ENCODE results near the gene IFNL1. TPM values are rescaled to one million over a fixed set of nuclear protein-coding genes. Genes with fewer than 3 reads are reported as not detected.

Gene IFNL1
- total and polyA plus RNA-seq, 9 of the 15 experiments (the other 6 are each of a cell fraction or from before 2014, with no cell fraction given) = not detected

- no peak for TF ChIP-seq GTF3C2 (IDR thresholded peaks at IDR 0.05; ENCODE audit: borderline replicate concordance, extremely low read depth, insufficient read length)
- 0 out of 2 replicates have a peak, but pooled peaks have one; percentile 19 for TF ChIP-seq TEAD2 (tag; IDR thresholded peaks at IDR 0.05)
Measured at GRCh38 chr19:39347332-39348164, 51.3 kb downstream of the IFNL1 start (continued).

Small RNA genes within 50 kb of the gene (small RNA-seq; reads per million reads assigned to genes)
- gene AC011445.2 = 0.51 reads per million, percentile 24 among the genes with 10 or more reads in this experiment

Other genes with a start within 250 kb of the IFNL1 start
Only the 7 nearest of the 21 such genes appear.
- not detected in 2 replicates for gene SYCN, start 92.1 kb upstream of the IFNL1 start, total RNA-seq (2014; rRNA removed)
- not detected in 2 replicates for gene SYCN, start 92.1 kb upstream of the IFNL1 start, total RNA-seq (2014; rRNA removed; fragmentation: Illumina TruSeq; extraction: Trizol)
- not detected in 2 replicates for gene SYCN, start 92.1 kb upstream of the IFNL1 start, total RNA-seq (2015; rRNA removed; fragmentation: Illumina TruSeq; extraction: Trizol)
- 0.36 TPM in 1 of 2 replicates, not detected in the other for gene SYCN, start 92.1 kb upstream of the IFNL1 start, total RNA-seq (2021)
- gene SYCN, start 92.1 kb upstream of the IFNL1 start, polyA plus RNA-seq (2011; rRNA removed) = not detected in 2 replicates
- not detected in 2 replicates for gene SYCN, start 92.1 kb upstream of the IFNL1 start, polyA plus RNA-seq (2014; fragmentation: Illumina TruSeq; extraction: Trizol)
- not detected for gene SYCN, start 92.1 kb upstream of the IFNL1 start, polyA plus RNA-seq (2014; fragmentation: Nextera tagmentation; extraction: Ambion mirVana)
- gene SYCN, start 92.1 kb upstream of the IFNL1 start, polyA plus RNA-seq (2014; rRNA removed) = not detected in 2 replicates
- not detected in 2 replicates for gene IFNL3, start 51.4 kb upstream of the IFNL1 start, total RNA-seq (2014; rRNA removed)
- not detected in 2 replicates for gene IFNL3, start 51.4 kb upstream of the IFNL1 start, total RNA-seq (2014; rRNA removed; fragmentation: Illumina TruSeq; extraction: Trizol)
- not detected in 2 replicates for gene IFNL3, start 51.4 kb upstream of the IFNL1 start, total RNA-seq (2015; rRNA removed; fragmentation: Illumina TruSeq; extraction: Trizol)
- not detected in 2 replicates for gene IFNL3, start 51.4 kb upstream of the IFNL1 start, total RNA-seq (2021)
- not detected in 2 replicates for gene IFNL3, start 51.4 kb upstream of the IFNL1 start, polyA plus RNA-seq (2011; rRNA removed)
- not detected in 2 replicates for gene IFNL3, start 51.4 kb upstream of the IFNL1 start, polyA plus RNA-seq (2014; fragmentation: Illumina TruSeq; extraction: Trizol)
- gene IFNL3, start 51.4 kb upstream of the IFNL1 start, polyA plus RNA-seq (2014; fragmentation: Nextera tagmentation; extraction: Ambion mirVana) = not detected
- gene IFNL3, start 51.4 kb upstream of the IFNL1 start, polyA plus RNA-seq (2014; rRNA removed) = not detected in 2 replicates
- not detected in 2 replicates for gene IFNL4, start 47.6 kb upstream of the IFNL1 start, total RNA-seq (2014; rRNA removed)
- not detected in 2 replicates for gene IFNL4, start 47.6 kb upstream of the IFNL1 start, total RNA-seq (2014; rRNA removed; fragmentation: Illumina TruSeq; extraction: Trizol)
- not detected in 2 replicates for gene IFNL4, start 47.6 kb upstream of the IFNL1 start, total RNA-seq (2015; rRNA removed; fragmentation: Illumina TruSeq; extraction: Trizol)
- gene IFNL4, start 47.6 kb upstream of the IFNL1 start, total RNA-seq (2021) = not detected in 2 replicates
- not detected in 2 replicates for gene IFNL4, start 47.6 kb upstream of the IFNL1 start, polyA plus RNA-seq (2011; rRNA removed)
- gene IFNL4, start 47.6 kb upstream of the IFNL1 start, polyA plus RNA-seq (2014; fragmentation: Illumina TruSeq; extraction: Trizol) = not detected in 2 replicates
- not detected for gene IFNL4, start 47.6 kb upstream of the IFNL1 start, polyA plus RNA-seq (2014; fragmentation: Nextera tagmentation; extraction: Ambion mirVana)
- not detected in 2 replicates for gene IFNL4, start 47.6 kb upstream of the IFNL1 start, polyA plus RNA-seq (2014; rRNA removed)
- not detected in 2 replicates for gene IFNL2, start 28.0 kb upstream of the IFNL1 start, total RNA-seq (2014; rRNA removed)
- not detected in 2 replicates for gene IFNL2, start 28.0 kb upstream of the IFNL1 start, total RNA-seq (2014; rRNA removed; fragmentation: Illumina TruSeq; extraction: Trizol)
- not detected in 2 replicates for gene IFNL2, start 28.0 kb upstream of the IFNL1 start, total RNA-seq (2015; rRNA removed; fragmentation: Illumina TruSeq; extraction: Trizol)
- not detected in 2 replicates for gene IFNL2, start 28.0 kb upstream of the IFNL1 start, total RNA-seq (2021)
- gene IFNL2, start 28.0 kb upstream of the IFNL1 start, polyA plus RNA-seq (2011; rRNA removed) = not detected in 2 replicates
- not detected in 2 replicates for gene IFNL2, start 28.0 kb upstream of the IFNL1 start, polyA plus RNA-seq (2014; fragmentation: Illumina TruSeq; extraction: Trizol)
- not detected for gene IFNL2, start 28.0 kb upstream of the IFNL1 start, polyA plus RNA-seq (2014; fragmentation: Nextera tagmentation; extraction: Ambion mirVana)
- not detected in 2 replicates for gene IFNL2, start 28.0 kb upstream of the IFNL1 start, polyA plus RNA-seq (2014; rRNA removed)
- gene LRFN1, start 24.5 kb downstream of the IFNL1 start, total RNA-seq (2014; rRNA removed) = 3.8 and 5.0 TPM in 2 replicates
- 0.44 and 0.45 TPM in 2 replicates for gene LRFN1, start 24.5 kb downstream of the IFNL1 start, total RNA-seq (2014; rRNA removed; fragmentation: Illumina TruSeq; extraction: Trizol)
- 1.1 and 1.3 TPM in 2 replicates for gene LRFN1, start 24.5 kb downstream of the IFNL1 start, total RNA-seq (2015; rRNA removed; fragmentation: Illumina TruSeq; extraction: Trizol)
- gene LRFN1, start 24.5 kb downstream of the IFNL1 start, total RNA-seq (2021) = 10.6 and 10.7 TPM in 2 replicates
- 0.52 and 1.0 TPM in 2 replicates for gene LRFN1, start 24.5 kb downstream of the IFNL1 start, polyA plus RNA-seq (2011; rRNA removed)
- gene LRFN1, start 24.5 kb downstream of the IFNL1 start, polyA plus RNA-seq (2014; fragmentation: Illumina TruSeq; extraction: Trizol) = 1.3 and 2.1 TPM in 2 replicates
- gene LRFN1, start 24.5 kb downstream of the IFNL1 start, polyA plus RNA-seq (2014; fragmentation: Nextera tagmentation; extraction: Ambion mirVana) = under 1 TPM; 0.13 TPM
- gene LRFN1, start 24.5 kb downstream of the IFNL1 start, polyA plus RNA-seq (2014; rRNA removed) = 3.9 and 4.6 TPM in 2 replicates
- 37.1 and 48.4 TPM in 2 replicates for gene GMFG, start 39.6 kb downstream of the IFNL1 start, total RNA-seq (2014; rRNA removed)
- 48.5 and 59.1 TPM in 2 replicates for gene GMFG, start 39.6 kb downstream of the IFNL1 start, total RNA-seq (2014; rRNA removed; fragmentation: Illumina TruSeq; extraction: Trizol)
- gene GMFG, start 39.6 kb downstream of the IFNL1 start, total RNA-seq (2015; rRNA removed; fragmentation: Illumina TruSeq; extraction: Trizol) = 52.8 and 55.6 TPM in 2 replicates
- 51.8 and 58.6 TPM in 2 replicates for gene GMFG, start 39.6 kb downstream of the IFNL1 start, total RNA-seq (2021)
- 91.3 and 101 TPM in 2 replicates for gene GMFG, start 39.6 kb downstream of the IFNL1 start, polyA plus RNA-seq (2011; rRNA removed)
- gene GMFG, start 39.6 kb downstream of the IFNL1 start, polyA plus RNA-seq (2014; fragmentation: Illumina TruSeq; extraction: Trizol) = 49.0 and 60.2 TPM in 2 replicates
- gene GMFG, start 39.6 kb downstream of the IFNL1 start, polyA plus RNA-seq (2014; fragmentation: Nextera tagmentation; extraction: Ambion mirVana) = 100 to 1,000 TPM; 133 to 152 TPM
- gene GMFG, start 39.6 kb downstream of the IFNL1 start, polyA plus RNA-seq (2014; rRNA removed) = 61.3 and 70.7 TPM in 2 replicates
- gene SAMD4B, start 46.0 kb downstream of the IFNL1 start, total RNA-seq (2014; rRNA removed) = 41.1 and 55.2 TPM in 2 replicates
- gene SAMD4B, start 46.0 kb downstream of the IFNL1 start, total RNA-seq (2014; rRNA removed; fragmentation: Illumina TruSeq; extraction: Trizol) = 17.2 and 19.9 TPM in 2 replicates
- 38.0 and 42.2 TPM in 2 replicates for gene SAMD4B, start 46.0 kb downstream of the IFNL1 start, total RNA-seq (2015; rRNA removed; fragmentation: Illumina TruSeq; extraction: Trizol)
- 86.3 and 90.5 TPM in 2 replicates for gene SAMD4B, start 46.0 kb downstream of the IFNL1 start, total RNA-seq (2021)
- gene SAMD4B, start 46.0 kb downstream of the IFNL1 start, polyA plus RNA-seq (2011; rRNA removed) = 20.9 and 54.2 TPM in 2 replicates
- 81.8 and 105 TPM in 2 replicates for gene SAMD4B, start 46.0 kb downstream of the IFNL1 start, polyA plus RNA-seq (2014; fragmentation: Illumina TruSeq; extraction: Trizol)
- gene SAMD4B, start 46.0 kb downstream of the IFNL1 start, polyA plus RNA-seq (2014; fragmentation: Nextera tagmentation; extraction: Ambion mirVana) = 1 to 10 TPM; 3.4 to 5.9 TPM
- gene SAMD4B, start 46.0 kb downstream of the IFNL1 start, polyA plus RNA-seq (2014; rRNA removed) = 76.4 and 77.0 TPM in 2 replicates